GM23338 (cell line): Measurements from ENCODE around the gene PACC1. TPM values are rescaled to one million over a fixed set of nuclear protein-coding genes. Genes with fewer than 3 reads are reported as not detected.

Source experiments
- ATAC-seq: fragments of 200-7000 bp; cut with Tn5 transposase; 3 replicates; pipeline ENCODE4 v1.9.1; 2020
- DNase-seq: peaks from one replicate; pipeline ENCODE4 v3.0.0-alpha.2; 2015; ENCODE audit warnings: low spot score
- H2AFZ ChIP-seq: fragments of 200-600 bp; sonication (generic); 2 replicates; pipeline ENCODE4 v1.8.0; 2016; ENCODE audit warnings: antibody characterized with exemption, mild to moderate bottlenecking, moderate library complexity
- H3F3A ChIP-seq: fragments of 200-600 bp; sonication (generic); replicated peaks from 2 replicates; pipeline ENCODE4 v1.8.0; 2017; ENCODE audit warnings: antibody characterized with exemption, mixed run types, low read depth
- H3K27ac ChIP-seq: fragments of 200-600 bp; sonication (generic); 2 replicates; pipeline ENCODE4 v1.6.1; 2016; ENCODE audit warnings: low read depth
- H3K27me3 ChIP-seq: fragments of 200-600 bp; sonication (generic); 2 replicates; pipeline ENCODE4 v1.8.0; 2016; ENCODE audit warnings: mild to moderate bottlenecking, mixed run types, moderate library complexity; ENCODE audit not compliant: insufficient read depth
- H3K36me3 ChIP-seq: fragments of 200-600 bp; sonication (generic); 2 replicates; pipeline ENCODE4 v1.8.0; 2016; ENCODE audit warnings: mild to moderate bottlenecking; ENCODE audit not compliant: insufficient read depth
- H3K4me1 ChIP-seq: fragments of 200-600 bp; sonication (generic); 2 replicates; pipeline ENCODE4 v1.8.0; 2016; ENCODE audit warnings: mild to moderate bottlenecking, moderate library complexity; ENCODE audit not compliant: insufficient read depth
- H3K4me2 ChIP-seq: fragments of 200-600 bp; sonication (generic); 2 replicates; pipeline ENCODE4 v1.7.1; 2017; ENCODE audit warnings: mixed run types
- H3K4me3 ChIP-seq: fragments of 200-600 bp; sonication (generic); 2 replicates; pipeline ENCODE4 v1.6.1; 2016; ENCODE audit warnings: mixed run types
- H3K79me2 ChIP-seq: fragments of 200-600 bp; sonication (generic); replicated peaks from 2 replicates; pipeline ENCODE4 v1.8.0; 2017; ENCODE audit warnings: mild to moderate bottlenecking; ENCODE audit not compliant: insufficient read depth
- H3K9me2 ChIP-seq: fragments of 200-600 bp; sonication (generic); 2 replicates; pipeline ENCODE4 v1.8.0; 2017; ENCODE audit not compliant: insufficient read depth
- H4K20me1 ChIP-seq: fragments of 200-600 bp; sonication (generic); replicated peaks from 2 replicates; pipeline ENCODE4 v1.8.0; 2017; ENCODE audit warnings: mild to moderate bottlenecking; ENCODE audit not compliant: insufficient read depth
- H3K27ac Mint-ChIP-seq: 2 replicates; pipeline ENCODE4 v1.8.0; 2020; ENCODE audit warnings: inconsistent platforms, mild to moderate bottlenecking, moderate library complexity, mixed read lengths
- H3K27me3 Mint-ChIP-seq: 3 replicates; pipeline ENCODE4 v1.8.0; 2022; ENCODE audit warnings: low read depth, mild to moderate bottlenecking, moderate library complexity, mixed read lengths, inconsistent platforms; ENCODE audit not compliant: insufficient read depth, poor library complexity
- H3K36me3 Mint-ChIP-seq: 3 replicates; pipeline ENCODE4 v1.8.0; 2021; ENCODE audit warnings: low read depth, mild to moderate bottlenecking, inconsistent platforms, moderate library complexity, mixed read lengths
- H3K4me1 Mint-ChIP-seq: 3 replicates; pipeline ENCODE4 v1.8.0; 2020; ENCODE audit warnings: mild to moderate bottlenecking, inconsistent platforms, mixed read lengths
- H3K4me3 Mint-ChIP-seq: 3 replicates; pipeline ENCODE4 v1.8.0; 2021; ENCODE audit warnings: moderate library complexity, mild to moderate bottlenecking, inconsistent platforms, mixed read lengths
- H3K9me3 Mint-ChIP-seq: 3 replicates; pipeline ENCODE4 v1.8.0; 2020; ENCODE audit warnings: moderate library complexity, mild to moderate bottlenecking, inconsistent platforms, mixed read lengths
- CREB1 ChIP-seq: fragments of 250-450 bp; sonication (Bioruptor Pico); IDR thresholded peaks from 2 replicates; pipeline ENCODE4 v1.5.0; 2020; ENCODE audit warnings: low read depth, mild to moderate bottlenecking, moderate library complexity
- CTCF ChIP-seq, 2 experiments: fragments of 200-600 bp in 1 of 2; sonication (generic) in 1 of 2; conservative IDR thresholded peaks; 2 replicates each; pipeline versions ENCODE4 v1.5.1 to v1.6.1; 2016 to 2017; ENCODE audit warnings: antibody characterized with exemption in 2 of 2, low read depth in 2 of 2, mild to moderate bottlenecking in 2 of 2, moderate library complexity in 1 of 2
- EZH2 ChIP-seq: fragments of 200-600 bp; sonication (generic); IDR thresholded peaks from one replicate; pipeline ENCODE4 v1.8.0; 2017; ENCODE audit warnings: antibody characterized with exemption, mild to moderate bottlenecking, low read depth; ENCODE audit not compliant: unreplicated experiment
- EZH2phosphoT487 ChIP-seq: fragments of 200-600 bp; sonication (generic); IDR thresholded peaks from one replicate; pipeline ENCODE4 v1.8.1; 2018; ENCODE audit warnings: antibody characterized with exemption; ENCODE audit not compliant: unreplicated experiment
- JUNB ChIP-seq: IDR thresholded peaks from one replicate; pipeline ENCODE4 v1.6.1; 2016; ENCODE audit warnings: antibody characterized with exemption; ENCODE audit not compliant: unreplicated experiment
- POLR2AphosphoS5 ChIP-seq: IDR thresholded peaks from 2 replicates; pipeline ENCODE4 v1.6.1; 2016; ENCODE audit warnings: antibody characterized with exemption, low read depth
- REST ChIP-seq: IDR thresholded peaks from one replicate; pipeline ENCODE4 v1.6.1; 2018; ENCODE audit warnings: antibody characterized with exemption; ENCODE audit not compliant: unreplicated experiment
- STAT1 ChIP-seq: IDR thresholded peaks from one replicate; pipeline ENCODE4 v1.6.1; 2016; ENCODE audit warnings: antibody characterized with exemption; ENCODE audit not compliant: unreplicated experiment
- polyA plus RNA-seq: library from polyadenylated mRNA; unstranded; fragments of >200 nt; fragmentation: Nextera tagmentation; extraction: Ambion mirVana; gene quantifications from 2 replicates; pipeline ENCODE4 v1.2.1, GENCODE V29; 2016
- total RNA-seq: library from RNA; depleted of rRNA; stranded (reverse); fragments of >200 nt; shearing (Covaris generic); gene quantifications from 2 replicates; pipeline ENCODE4 v1.2.3, GENCODE V29; 2014
- TF ChIP-seq, protein P1 (sequence below): IDR thresholded peaks from 2 replicates; pipeline ENCODE4 v1.6.1; 2016; ENCODE audit warnings: antibody characterized with exemption
- TF ChIP-seq, protein P2 (sequence below): fragments of 250-450 bp; sonication (Bioruptor Pico); IDR thresholded peaks from 2 replicates; pipeline ENCODE4 v1.5.0; 2020; ENCODE audit warnings: mild to moderate bottlenecking, moderate library complexity

PACC1 gene
- total and polyA plus RNA-seq, 2 experiments from 2014 or later = 17.1 to 18.0 TPM

GRCh38 chr1:212397171-212397570 is 17.5 kb downstream of the PACC1 start:
- peaks cover 2% of the 10 kb centered on the region for H3K27me3 Mint-ChIP-seq
- peaks cover 73% of the 10 kb centered on the region for H3K36me3 Mint-ChIP-seq
- no peaks in the 10 kb centered on the region for H3F3A ChIP-seq
- H3K27ac ChIP-seq = no peak overlapping the region
- H2AFZ ChIP-seq = no peak overlapping the region
- no peaks in the 10 kb centered on the region for H3K9me2 ChIP-seq
- H3K4me3 ChIP-seq = no peak overlapping the region
- H3K9me3 Mint-ChIP-seq = peaks cover 41% of the 10 kb centered on the region
- no peaks in the 10 kb centered on the region for H4K20me1 ChIP-seq
- H3K36me3 ChIP-seq = peaks cover 20% of the 10 kb centered on the region; the same call in 1 of the 2 replicates
- H3K27me3 ChIP-seq = no peaks in the 10 kb centered on the region
- H3K4me2 ChIP-seq = no peak overlapping the region
- H3K4me3 Mint-ChIP-seq = no peak overlapping the region
- TF ChIP-seq, protein P1, sequence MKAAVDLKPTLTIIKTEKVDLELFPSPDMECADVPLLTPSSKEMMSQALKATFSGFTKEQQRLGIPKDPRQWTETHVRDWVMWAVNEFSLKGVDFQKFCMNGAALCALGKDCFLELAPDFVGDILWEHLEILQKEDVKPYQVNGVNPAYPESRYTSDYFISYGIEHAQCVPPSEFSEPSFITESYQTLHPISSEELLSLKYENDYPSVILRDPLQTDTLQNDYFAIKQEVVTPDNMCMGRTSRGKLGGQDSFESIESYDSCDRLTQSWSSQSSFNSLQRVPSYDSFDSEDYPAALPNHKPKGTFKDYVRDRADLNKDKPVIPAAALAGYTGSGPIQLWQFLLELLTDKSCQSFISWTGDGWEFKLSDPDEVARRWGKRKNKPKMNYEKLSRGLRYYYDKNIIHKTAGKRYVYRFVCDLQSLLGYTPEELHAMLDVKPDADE = no peak
- TF ChIP-seq JUNB (no peak), EZH2 (no peak), REST (no peak), STAT1 (no peak), POLR2AphosphoS5 (no peak), EZH2phosphoT487 (no peak)
- H3K79me2 ChIP-seq = peaks cover 61% of the 10 kb centered on the region
- DNase-seq (no peak), ATAC-seq (no peak)
- H3K27ac Mint-ChIP-seq = no peak overlapping the region
- H3K4me1 Mint-ChIP-seq = no peaks in the 10 kb centered on the region
- H3K4me1 ChIP-seq = no peaks in the 10 kb centered on the region

DNA sequence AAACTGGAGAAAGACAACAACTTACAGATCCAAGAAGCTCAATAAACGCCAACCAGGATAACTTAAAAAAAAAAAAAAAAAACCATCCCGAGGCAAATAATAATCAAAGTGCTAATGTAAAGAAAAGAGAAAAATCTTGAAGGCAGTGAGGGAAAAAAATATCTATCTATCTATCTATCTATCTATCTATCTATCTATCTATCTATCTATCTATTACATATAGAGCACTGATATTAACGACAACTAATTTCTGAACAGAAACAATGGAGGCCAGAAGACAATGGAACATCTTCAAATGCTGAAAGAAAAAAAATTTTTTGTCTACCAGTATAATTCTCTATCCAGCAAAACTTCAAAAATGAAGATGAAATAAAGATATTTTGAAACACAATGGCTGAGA is 18.0 kb downstream of the PACC1 start:
- Histone ChIP-seq H3K4me3 (no peak overlapping the region), H3K4me2 (no peak overlapping the region), H3K4me1 (no peaks in the 10 kb centered on the region), H3K36me3 (peaks cover 21% of the 10 kb centered on the region; the same call in 1 of the 2 replicates), H3K27ac (no peak overlapping the region), H3K27me3 (no peaks in the 10 kb centered on the region), H3K79me2 (peaks cover 66% of the 10 kb centered on the region), H3K9me2 (no peaks in the 10 kb centered on the region), H4K20me1 (no peaks in the 10 kb centered on the region), H3F3A (no peaks in the 10 kb centered on the region), H2AFZ (no peak overlapping the region)
- H3K9me3 Mint-ChIP-seq = peaks cover 46% of the 10 kb centered on the region
- DNase-seq (no peak), ATAC-seq (no peak)
- peaks cover 78% of the 10 kb centered on the region for H3K36me3 Mint-ChIP-seq
- H3K27me3 Mint-ChIP-seq = peaks cover 2% of the 10 kb centered on the region
- H3K27ac Mint-ChIP-seq = no peak overlapping the region
- H3K4me3 Mint-ChIP-seq = no peak overlapping the region
- no peaks in the 10 kb centered on the region for H3K4me1 Mint-ChIP-seq
- no peak for TF ChIP-seq CREB1 (CRISPR knock-in tag)
- TF ChIP-seq CTCF (conservative IDR thresholded peaks at IDR 0.05; ENCODE audit: low read depth in 2 of 2) = no peak
- TF ChIP-seq, protein P2, sequence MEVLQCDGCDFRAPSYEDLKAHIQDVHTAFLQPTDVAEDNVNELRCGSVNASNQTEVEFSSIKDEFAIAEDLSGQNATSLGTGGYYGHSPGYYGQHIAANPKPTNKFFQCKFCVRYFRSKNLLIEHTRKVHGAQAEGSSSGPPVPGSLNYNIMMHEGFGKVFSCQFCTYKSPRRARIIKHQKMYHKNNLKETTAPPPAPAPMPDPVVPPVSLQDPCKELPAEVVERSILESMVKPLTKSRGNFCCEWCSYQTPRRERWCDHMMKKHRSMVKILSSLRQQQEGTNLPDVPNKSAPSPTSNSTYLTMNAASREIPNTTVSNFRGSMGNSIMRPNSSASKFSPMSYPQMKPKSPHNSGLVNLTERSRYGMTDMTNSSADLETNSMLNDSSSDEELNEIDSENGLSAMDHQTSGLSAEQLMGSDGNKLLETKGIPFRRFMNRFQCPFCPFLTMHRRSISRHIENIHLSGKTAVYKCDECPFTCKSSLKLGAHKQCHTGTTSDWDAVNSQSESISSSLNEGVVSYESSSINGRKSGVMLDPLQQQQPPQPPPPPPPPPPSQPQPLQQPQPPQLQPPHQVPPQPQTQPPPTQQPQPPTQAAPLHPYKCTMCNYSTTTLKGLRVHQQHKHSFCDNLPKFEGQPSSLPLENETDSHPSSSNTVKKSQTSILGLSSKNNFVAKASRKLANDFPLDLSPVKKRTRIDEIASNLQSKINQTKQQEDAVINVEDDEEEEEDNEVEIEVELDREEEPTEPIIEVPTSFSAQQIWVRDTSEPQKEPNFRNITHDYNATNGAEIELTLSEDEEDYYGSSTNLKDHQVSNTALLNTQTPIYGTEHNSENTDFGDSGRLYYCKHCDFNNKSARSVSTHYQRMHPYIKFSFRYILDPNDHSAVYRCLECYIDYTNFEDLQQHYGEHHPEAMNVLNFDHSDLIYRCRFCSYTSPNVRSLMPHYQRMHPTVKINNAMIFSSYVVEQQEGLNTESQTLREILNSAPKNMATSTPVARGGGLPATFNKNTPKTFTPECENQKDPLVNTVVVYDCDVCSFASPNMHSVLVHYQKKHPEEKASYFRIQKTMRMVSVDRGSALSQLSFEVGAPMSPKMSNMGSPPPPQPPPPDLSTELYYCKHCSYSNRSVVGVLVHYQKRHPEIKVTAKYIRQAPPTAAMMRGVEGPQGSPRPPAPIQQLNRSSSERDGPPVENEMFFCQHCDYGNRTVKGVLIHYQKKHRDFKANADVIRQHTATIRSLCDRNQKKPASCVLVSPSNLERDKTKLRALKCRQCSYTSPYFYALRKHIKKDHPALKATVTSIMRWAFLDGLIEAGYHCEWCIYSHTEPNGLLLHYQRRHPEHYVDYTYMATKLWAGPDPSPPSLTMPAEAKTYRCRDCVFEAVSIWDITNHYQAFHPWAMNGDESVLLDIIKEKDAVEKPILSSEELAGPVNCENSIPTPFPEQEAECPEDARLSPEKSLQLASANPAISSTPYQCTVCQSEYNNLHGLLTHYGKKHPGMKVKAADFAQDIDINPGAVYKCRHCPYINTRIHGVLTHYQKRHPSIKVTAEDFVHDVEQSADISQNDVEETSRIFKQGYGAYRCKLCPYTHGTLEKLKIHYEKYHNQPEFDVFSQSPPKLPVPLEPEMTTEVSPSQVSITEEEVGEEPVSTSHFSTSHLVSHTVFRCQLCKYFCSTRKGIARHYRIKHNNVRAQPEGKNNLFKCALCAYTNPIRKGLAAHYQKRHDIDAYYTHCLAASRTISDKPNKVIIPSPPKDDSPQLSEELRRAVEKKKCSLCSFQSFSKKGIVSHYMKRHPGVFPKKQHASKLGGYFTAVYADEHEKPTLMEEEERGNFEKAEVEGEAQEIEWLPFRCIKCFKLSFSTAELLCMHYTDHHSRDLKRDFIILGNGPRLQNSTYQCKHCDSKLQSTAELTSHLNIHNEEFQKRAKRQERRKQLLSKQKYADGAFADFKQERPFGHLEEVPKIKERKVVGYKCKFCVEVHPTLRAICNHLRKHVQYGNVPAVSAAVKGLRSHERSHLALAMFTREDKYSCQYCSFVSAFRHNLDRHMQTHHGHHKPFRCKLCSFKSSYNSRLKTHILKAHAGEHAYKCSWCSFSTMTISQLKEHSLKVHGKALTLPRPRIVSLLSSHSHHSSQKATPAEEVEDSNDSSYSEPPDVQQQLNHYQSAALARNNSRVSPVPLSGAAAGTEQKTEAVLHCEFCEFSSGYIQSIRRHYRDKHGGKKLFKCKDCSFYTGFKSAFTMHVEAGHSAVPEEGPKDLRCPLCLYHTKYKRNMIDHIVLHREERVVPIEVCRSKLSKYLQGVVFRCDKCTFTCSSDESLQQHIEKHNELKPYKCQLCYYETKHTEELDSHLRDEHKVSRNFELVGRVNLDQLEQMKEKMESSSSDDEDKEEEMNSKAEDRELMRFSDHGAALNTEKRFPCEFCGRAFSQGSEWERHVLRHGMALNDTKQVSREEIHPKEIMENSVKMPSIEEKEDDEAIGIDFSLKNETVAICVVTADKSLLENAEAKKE (CRISPR knock-in tag) = no peak
